NCI-H1092 (cell line): ENCODE data around the gene TSEN54.

ENCODE experiments used
- DNase-seq: peaks from one replicate; lab custom pipeline; 2025; lab: John Stamatoyannopoulos, UW

The TSEN54 gene

DNA sequence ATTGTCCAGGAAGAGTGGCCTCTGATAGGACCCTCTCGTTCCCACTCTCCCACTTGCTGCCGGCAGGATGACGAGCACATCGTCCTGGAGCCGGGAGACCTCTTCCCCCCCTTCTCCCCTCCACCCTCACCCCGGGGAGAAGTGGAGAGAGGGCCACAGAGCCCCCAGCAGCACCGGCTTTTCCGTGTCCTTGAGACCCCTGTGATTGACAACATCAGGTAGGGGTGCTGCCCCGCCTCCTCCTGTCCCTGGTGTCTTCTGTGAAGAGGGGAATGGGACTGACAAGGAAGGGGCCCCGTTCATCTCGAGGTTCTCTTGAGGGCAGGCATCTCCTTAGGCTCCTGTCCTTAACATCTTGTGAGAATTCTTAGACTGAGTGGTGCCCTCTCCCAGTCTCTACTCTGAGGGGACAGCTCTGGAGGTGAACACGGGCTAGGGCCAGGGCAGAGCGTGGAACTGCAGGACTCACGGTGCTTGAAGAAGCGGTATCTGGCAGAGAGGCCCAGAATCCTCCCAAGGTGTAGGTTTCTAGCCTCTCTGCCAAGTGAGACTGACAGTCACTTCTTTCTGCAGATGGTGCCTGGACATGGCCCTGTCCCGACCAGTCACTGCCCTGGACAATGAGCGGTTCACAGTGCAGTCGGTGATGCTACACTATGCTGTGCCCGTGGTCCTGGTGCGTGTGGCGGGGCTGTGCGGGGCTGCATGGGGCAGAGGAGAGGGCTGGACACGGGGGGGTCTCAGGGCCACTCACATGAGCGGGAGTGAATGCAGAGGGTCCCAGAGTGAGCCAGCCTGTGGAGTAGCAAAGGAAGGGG is 27.4 kb upstream of the TSEN54 start:
- DNase-seq, result no peak

GRCh38 chr17:75489511-75489955 is 26.8 kb upstream of the TSEN54 start:
- DNase-seq, result no peak

- no peak for DNase-seq
Measured at GRCh38 chr17:75490173-75490743, 26.1 kb upstream of the TSEN54 start.

GRCh38 chr17:75490953-75491649 is 25.2 kb upstream of the TSEN54 start:
- DNase-seq, result no peak

DNA sequence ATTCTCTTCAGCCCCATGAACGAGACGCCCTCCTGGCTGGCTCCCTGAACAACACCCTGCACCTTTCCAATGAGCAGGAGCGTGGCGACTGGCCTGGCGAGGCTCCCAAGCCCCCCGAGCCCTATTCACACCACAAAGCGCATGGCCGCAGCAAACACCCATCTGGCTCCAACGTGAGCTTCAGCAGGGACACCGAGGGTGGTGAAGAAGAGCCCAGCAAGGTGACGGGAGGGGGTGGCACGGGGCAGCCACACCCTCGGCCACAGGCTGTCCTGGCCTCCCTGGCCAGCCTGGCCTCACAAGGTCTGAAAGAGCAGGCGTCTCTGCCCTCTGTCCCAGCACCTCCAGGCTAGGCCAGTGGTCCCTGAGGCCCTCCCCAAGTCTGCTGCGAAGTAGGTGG is 24.6 kb upstream of the TSEN54 start:
- no peak for DNase-seq

DNA sequence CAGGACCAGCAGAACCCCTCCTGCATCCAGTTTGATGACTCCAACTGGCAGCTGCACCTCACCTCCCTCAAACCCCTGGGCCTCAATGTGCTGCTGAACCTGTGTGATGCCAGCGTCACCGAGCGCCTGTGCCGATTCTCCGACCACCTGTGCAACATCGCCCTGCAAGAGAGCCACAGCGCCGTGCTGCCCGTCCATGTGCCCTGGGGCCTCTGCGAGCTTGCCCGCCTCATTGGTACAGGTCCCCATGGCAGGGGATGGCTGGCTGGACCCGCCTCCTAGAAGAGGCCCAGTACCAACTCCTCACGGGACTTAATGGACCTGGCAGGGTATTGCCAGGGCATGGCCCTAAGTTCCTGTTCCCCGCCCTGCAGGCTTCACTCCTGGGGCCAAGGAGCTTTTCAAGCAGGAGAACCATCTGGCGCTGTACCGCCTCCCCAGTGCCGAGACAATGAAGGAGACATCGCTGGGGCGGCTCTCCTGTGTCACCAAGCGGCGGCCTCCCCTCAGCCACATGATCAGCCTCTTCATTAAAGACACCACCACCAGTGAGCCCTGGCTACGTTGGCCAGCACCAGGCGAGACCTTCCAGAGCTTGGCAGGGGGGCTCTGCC is 23.7 kb upstream of the TSEN54 start:
- DNase-seq, result no peak

GRCh38 chr17:75493476-75494129 is 22.7 kb upstream of the TSEN54 start:
- DNase-seq, result no peak

DNA sequence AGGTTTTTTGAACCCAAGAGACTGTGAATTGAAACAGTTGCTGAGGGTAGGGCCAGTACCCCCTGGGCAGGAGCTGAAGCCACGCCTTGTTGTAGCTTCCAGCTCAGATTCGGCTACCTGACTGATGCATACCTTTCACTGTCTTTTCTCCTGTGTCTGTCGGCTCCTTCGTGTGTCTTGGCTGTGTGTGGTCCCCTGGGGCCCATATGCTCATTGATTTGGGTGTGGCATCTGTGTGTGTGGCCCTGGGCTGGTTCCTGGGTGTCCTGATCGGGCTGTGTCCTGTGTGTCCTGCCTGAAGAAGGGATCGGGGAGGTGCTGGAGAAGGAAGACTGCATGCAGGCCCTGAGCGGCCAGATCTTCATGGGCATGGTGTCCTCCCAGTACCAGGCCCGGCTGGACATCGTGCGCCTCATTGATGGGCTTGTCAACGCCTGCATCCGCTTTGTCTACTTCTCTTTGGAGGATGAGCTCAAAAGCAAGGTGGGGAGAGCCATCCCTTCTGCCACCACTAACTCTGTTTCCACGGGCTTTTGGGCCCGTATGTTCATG is 21.9 kb upstream of the TSEN54 start:
- DNase-seq, result no peak

GRCh38 chr17:75496005-75496404 is 20.3 kb upstream of the TSEN54 start:
- DNase-seq, result no peak

GRCh38 chr17:75498039-75498725 is 18.1 kb upstream of the TSEN54 start:
- no peak for DNase-seq

- no peak for DNase-seq
Measured at GRCh38 chr17:75498726-75499213, 17.6 kb upstream of the TSEN54 start.

DNA sequence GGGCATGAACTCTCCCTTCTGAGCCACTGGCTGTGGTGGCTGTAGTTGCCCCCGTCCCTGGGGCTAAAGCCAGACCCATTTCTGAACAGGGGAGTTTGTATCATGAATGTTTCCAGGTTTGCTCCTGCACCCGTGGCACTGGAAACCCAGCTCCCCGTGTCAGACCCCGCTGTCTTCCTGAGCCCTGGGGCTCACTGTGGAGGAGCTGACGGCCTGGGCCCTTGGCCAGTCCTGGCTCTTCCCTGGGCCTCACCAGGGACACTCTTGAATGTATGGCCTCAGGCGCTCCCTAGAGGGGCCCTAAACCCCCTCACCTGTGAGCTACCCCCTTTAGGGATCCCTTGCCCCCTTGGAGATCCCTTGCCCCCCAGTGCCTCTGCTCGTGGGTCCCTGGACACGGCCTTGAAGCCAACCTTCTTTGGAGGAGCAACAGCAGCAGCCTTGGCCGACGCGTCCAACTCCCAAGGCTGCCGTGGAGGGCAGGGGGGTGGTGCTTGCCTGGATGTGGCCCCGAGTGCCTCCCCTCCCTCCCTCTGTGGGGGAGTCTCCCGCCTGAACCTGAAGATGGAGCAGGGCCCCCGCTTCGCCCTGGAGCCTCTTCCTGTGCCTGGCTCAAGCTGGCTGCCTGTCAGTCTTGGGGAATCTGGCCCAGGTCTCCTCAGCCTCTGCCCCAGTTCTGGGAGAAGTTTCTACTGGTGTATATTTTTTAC is 16.9 kb upstream of the TSEN54 start:
- DNase-seq, result no peak

GRCh38 chr17:75500419-75501216 is 15.7 kb upstream of the TSEN54 start:
- DNase-seq, result no peak

GRCh38 chr17:75501378-75502071 is 14.8 kb upstream of the TSEN54 start:
- DNase-seq, result no peak

GRCh38 chr17:75502072-75502720 is 14.1 kb upstream of the TSEN54 start:
- DNase-seq, result no peak

- no peak for DNase-seq
Measured at GRCh38 chr17:75502721-75503329, 13.5 kb upstream of the TSEN54 start.

GRCh38 chr17:75503337-75503950 is 12.9 kb upstream of the TSEN54 start:
- no peak for DNase-seq

GRCh38 chr17:75503976-75504346 is 12.4 kb upstream of the TSEN54 start:
- no peak for DNase-seq
